CD14-positive monocyte (primary cell): ENCODE measurements around the gene CCR4. TPM values are rescaled to one million over a fixed set of nuclear protein-coding genes. Genes with fewer than 3 reads are reported as not detected.

Experiments used
- DNase-seq, 3 donors: peaks; one replicate each; pipeline ENCODE4 v3.0.0-alpha.2; 2011 to 2022
- H2AFZ ChIP-seq: 2 replicates; pipeline ENCODE4 v1.6.0; 2012; ENCODE audit warnings: mild to moderate bottlenecking, low read depth, low read length, inconsistent platforms; ENCODE audit not compliant: insufficient read depth, poor library complexity, severe bottlenecking
- H3K27ac ChIP-seq, 2 donors: 1 replicate in 1 of 2; 2 replicates in 1 of 2; pipeline ENCODE4 v1.5.1; 2012 to 2013; ENCODE audit warnings: low read length in 2 of 2, control low read depth in 1 of 2, inconsistent platforms in 1 of 2, low read depth in 1 of 2, mild to moderate bottlenecking in 1 of 2
- H3K27me3 ChIP-seq, 2 donors: one replicate each; pipeline versions ENCODE4 v1.6.0 to v1.6.1; 2011 to 2013; ENCODE audit warnings: low read length in 2 of 2; ENCODE audit not compliant: control insufficient read depth in 2 of 2, insufficient read depth in 2 of 2
- H3K36me3 ChIP-seq, 2 donors: replicated peaks in 1 of 2; 1 replicate in 1 of 2; 2 replicates in 1 of 2; pipeline versions ENCODE4 v1.5.1 to v1.6.1; 2012 to 2013; ENCODE audit warnings: low read length in 2 of 2, control low read depth in 1 of 2, inconsistent platforms in 1 of 2, mild to moderate bottlenecking in 1 of 2; ENCODE audit not compliant: insufficient read depth in 2 of 2, control insufficient read depth in 1 of 2
- H3K4me1 ChIP-seq, 2 donors: 1 replicate in 1 of 2; 2 replicates in 1 of 2; pipeline versions ENCODE4 v1.5.1 to v1.6.1; 2012 to 2013; ENCODE audit warnings: low read length in 2 of 2, control low read depth in 1 of 2, inconsistent platforms in 1 of 2, mild to moderate bottlenecking in 1 of 2, moderate library complexity in 1 of 2; ENCODE audit not compliant: insufficient read depth in 2 of 2, control insufficient read depth in 1 of 2
- H3K4me2 ChIP-seq: replicated peaks from 2 replicates; pipeline ENCODE3; 2012; ENCODE audit warnings: low read length, moderate library complexity, mild to moderate bottlenecking; ENCODE audit not compliant: poor library complexity, severe bottlenecking; ENCODE audit errors: extremely low read depth
- H3K4me3 ChIP-seq, 3 experiments: fragments of 200-600 bp in 1 of 3; sonication (generic) in 1 of 3; replicated peaks in 1 of 3; 1 replicate in 2 of 3; 2 replicates in 1 of 3; pipeline ENCODE4 v1.5.1; 2011 to 2013; ENCODE audit warnings: low read length in 3 of 3, mild to moderate bottlenecking in 3 of 3, control low read depth in 2 of 3, low read depth in 2 of 3, inconsistent platforms in 1 of 3, moderate library complexity in 1 of 3
- H3K79me2 ChIP-seq: 2 replicates; pipeline ENCODE4 v1.6.0; 2012; ENCODE audit warnings: mild to moderate bottlenecking, control low read depth, inconsistent platforms, low read length, moderate library complexity; ENCODE audit not compliant: insufficient read depth
- H3K9ac ChIP-seq: 2 replicates; pipeline ENCODE4 v1.6.0; 2017; ENCODE audit warnings: low read length, mild to moderate bottlenecking; ENCODE audit not compliant: insufficient read depth, poor library complexity, severe bottlenecking
- H3K9me3 ChIP-seq, 2 donors: replicated peaks in 1 of 2; 1 replicate in 1 of 2; 2 replicates in 1 of 2; pipeline versions ENCODE4 v1.5.1 to v1.6.1; 2012 to 2013; ENCODE audit warnings: low read length in 2 of 2, control low read depth in 1 of 2; ENCODE audit not compliant: control insufficient read depth in 1 of 2, insufficient read depth in 1 of 2
- H4K20me1 ChIP-seq: 2 replicates; pipeline ENCODE4 v1.6.0; 2012; ENCODE audit warnings: mild to moderate bottlenecking, low read length, control low read depth, moderate library complexity; ENCODE audit not compliant: insufficient read depth
- H3K27ac Mint-ChIP-seq, 7 donors: one replicate each; pipeline ENCODE4 v1.8.0; 2020; ENCODE audit warnings: mild to moderate bottlenecking in 7 of 7, mixed read lengths in 7 of 7, moderate library complexity in 6 of 7, inconsistent platforms in 2 of 7
- H3K27me3 Mint-ChIP-seq, 3 donors: one replicate each; pipeline ENCODE4 v1.8.0; 2021 to 2022; ENCODE audit warnings: low read depth in 3 of 3, mild to moderate bottlenecking in 3 of 3, mixed read lengths in 3 of 3, moderate library complexity in 3 of 3, inconsistent platforms in 1 of 3
- H3K36me3 Mint-ChIP-seq, 2 donors: one replicate each; pipeline ENCODE4 v1.8.0; 2020; ENCODE audit warnings: mixed read lengths in 2 of 2, inconsistent platforms in 1 of 2, mild to moderate bottlenecking in 1 of 2
- H3K4me1 Mint-ChIP-seq: one replicate; pipeline ENCODE4 v1.8.0; 2020; ENCODE audit warnings: mild to moderate bottlenecking, mixed read lengths
- H3K4me3 Mint-ChIP-seq, 2 donors: one replicate each; pipeline ENCODE4 v1.8.0; 2020; ENCODE audit warnings: mild to moderate bottlenecking in 2 of 2, mixed read lengths in 2 of 2, moderate library complexity in 1 of 2
- H3K9me3 Mint-ChIP-seq, 7 donors: one replicate each; pipeline ENCODE4 v1.8.0; 2020 to 2022; ENCODE audit warnings: mixed read lengths in 7 of 7, mild to moderate bottlenecking in 6 of 7, moderate library complexity in 6 of 7, inconsistent platforms in 2 of 7
- CTCF ChIP-seq: fragments of 200-600 bp; IDR thresholded peaks from one replicate; pipeline ENCODE4 v1.8.0; 2022; ENCODE audit warnings: antibody characterized with exemption, mild to moderate bottlenecking
- WGBS: methylation state at CpG from one replicate; pipeline ENCODE4 v1.1.5; 2013; ENCODE audit warnings: missing lambda C conversion rate; ENCODE audit not compliant: insufficient coverage; 5-methylcytosine and 5-hydroxymethylcytosine counted together
- intact Hi-C, 2 donors: fragments of 100-400 bp; cut with micrococcal nuclease; formaldehyde crosslinking; loops; one replicate each; pipeline versions ENCODE4 v1.15.0 to v1.15.1; 2023
- polyA plus RNA-seq, 3 donors: library from polyadenylated mRNA; depleted of rRNA in 1 of 3; unstranded in 2 of 3; stranded (reverse) in 1 of 3; fragments of 300-500 nt in 2 of 3; fragments of >200 nt in 1 of 3; fragmentation: Illumina TruSeq in 2 of 3; gene quantifications; 1 replicate in 2 of 3; 2 replicates in 1 of 3; pipeline ENCODE4 v1.2.3, GENCODE V29; 2012 to 2021

CCR4 gene
- polyA plus RNA-seq, 3 donors, result 0.04 TPM; not detected in 2

DNA sequence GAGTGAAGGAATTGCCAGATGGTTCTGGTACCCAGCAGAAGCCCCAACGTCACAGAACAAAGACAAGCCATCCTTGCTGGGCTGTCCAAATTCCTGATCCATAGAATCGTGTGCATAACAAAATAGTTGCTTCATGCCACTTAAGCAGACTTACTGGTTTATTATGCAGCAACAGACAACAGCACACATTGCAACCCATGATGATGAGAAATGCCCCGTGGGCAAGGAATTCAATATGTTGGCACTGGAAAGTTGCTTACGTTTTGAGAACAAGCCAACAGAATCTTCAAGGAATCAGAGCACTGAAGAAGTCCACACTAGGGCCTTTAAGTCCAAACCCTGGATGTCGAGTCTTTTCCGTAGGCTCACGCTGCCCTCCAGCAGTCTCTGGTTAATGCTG lies 40.3 kb downstream of the CCR4 start:
- no peak overlapping the region for H3K27ac Mint-ChIP-seq
- no peak overlapping the region for H3K4me3 Mint-ChIP-seq
- TF ChIP-seq CTCF, result no peak
- Histone ChIP-seq H3K9me3 (no peaks in the 10 kb centered on the region), H3K4me2 (no peak overlapping the region), H3K9ac (no peak overlapping the region), H3K79me2 (no peaks in the 10 kb centered on the region), H4K20me1 (no peaks in the 10 kb centered on the region), H3K4me3 (no peak overlapping the region), H3K36me3 (peaks cover 10 to 18% of the 10 kb centered on the region in 2 donors), H3K27ac (no peak overlapping the region), H3K27me3 (no peaks in the 10 kb centered on the region), H3K4me1 (no peaks in the 10 kb centered on the region), H2AFZ (no peak overlapping the region)
- no peak for DNase-seq
- intact Hi-C loops, result no loop called here
- peaks cover 24% of the 10 kb centered on the region in 2 donors for H3K36me3 Mint-ChIP-seq
- peaks cover 0 to 1% (median 0%) of the 10 kb centered on the region in 3 donors for H3K27me3 Mint-ChIP-seq
- peaks cover 3% of the 10 kb centered on the region for H3K4me1 Mint-ChIP-seq
- peaks cover 0 to 2% (median 0%) of the 10 kb centered on the region in 7 donors for H3K9me3 Mint-ChIP-seq
- WGBS, result 96% methylated on average over 3 of the region's 7 CpGs

- H3K27ac ChIP-seq, result no peak overlapping the region
- Mint-ChIP-seq H3K4me1 (peaks cover 3% of the 10 kb centered on the region), H3K27ac (no peak overlapping the region), H3K4me3 (no peak overlapping the region), H3K27me3 (peaks cover 0 to 1% (median 0%) of the 10 kb centered on the region in 3 donors), H3K36me3 (peaks cover 28 to 29% of the 10 kb centered on the region in 2 donors), H3K9me3 (peaks cover 0 to 2% (median 0%) of the 10 kb centered on the region in 7 donors)
- H3K27me3 ChIP-seq, result no peaks in the 10 kb centered on the region
- no peaks in the 10 kb centered on the region for H3K79me2 ChIP-seq
- TF ChIP-seq CTCF, result no peak
- peaks cover 15 to 23% of the 10 kb centered on the region in 2 donors for H3K36me3 ChIP-seq
- intact Hi-C loops, result no loop called here
- no peak for DNase-seq
- no peaks in the 10 kb centered on the region for H4K20me1 ChIP-seq
- WGBS, result 96% methylated on average over 3 of the region's 3 CpGs
- no peak overlapping the region for H2AFZ ChIP-seq
- H3K9ac ChIP-seq, result no peak overlapping the region
- H3K4me1 ChIP-seq, result no peaks in the 10 kb centered on the region
- no peak overlapping the region for H3K4me3 ChIP-seq
- no peaks in the 10 kb centered on the region for H3K9me3 ChIP-seq
- H3K4me2 ChIP-seq, result no peak overlapping the region
Measured at GRCh38 chr3:32992310-32992686, 40.9 kb downstream of the CCR4 start.
